Trophoblast cell (in vitro differentiated cells and primary cell): ENCODE results near the gene ZDHHC24.
"Not testable (repeated sequence)": the region's sequence is repeated elsewhere in the genome, so short reads cannot be mapped to it uniquely, and the experiment has no call there.

Source experiments
- DNase-seq, 2 donors: peaks; one replicate each; pipeline ENCODE4 v3.0.0-alpha.2; 2016
- H2AFZ ChIP-seq: 2 replicates; pipeline ENCODE4 v1.6.1; 2013; ENCODE audit warnings: low read length, moderate library complexity, mild to moderate bottlenecking; ENCODE audit not compliant: insufficient read depth, poor library complexity
- H2AK5ac ChIP-seq: 2 replicates; pipeline ENCODE4 v1.6.1; 2013; ENCODE audit warnings: mild to moderate bottlenecking, low read length
- H2BK120ac ChIP-seq: 2 replicates; pipeline ENCODE4 v1.6.1; 2013; ENCODE audit warnings: low read length, mild to moderate bottlenecking, moderate library complexity; ENCODE audit not compliant: insufficient read depth, poor library complexity
- H2BK12ac ChIP-seq: 2 replicates; pipeline ENCODE4 v1.6.1; 2013; ENCODE audit warnings: mild to moderate bottlenecking, low read length, moderate library complexity
- H2BK5ac ChIP-seq: 2 replicates; pipeline ENCODE4 v1.6.1; 2013; ENCODE audit warnings: low read length, low read depth, moderate library complexity, mild to moderate bottlenecking; ENCODE audit not compliant: poor library complexity
- H3K14ac ChIP-seq: 2 replicates; pipeline ENCODE4 v1.6.1; 2013; ENCODE audit warnings: mild to moderate bottlenecking, low read length
- H3K18ac ChIP-seq: 2 replicates; pipeline ENCODE4 v1.6.1; 2013; ENCODE audit warnings: mild to moderate bottlenecking, low read length
- H3K23ac ChIP-seq: 2 replicates; pipeline ENCODE4 v1.6.1; 2013; ENCODE audit warnings: low read length
- H3K27ac ChIP-seq: 2 replicates; pipeline ENCODE4 v1.5.1; 2013; ENCODE audit warnings: low read depth, mild to moderate bottlenecking, inconsistent platforms, low read length, moderate library complexity
- H3K27me3 ChIP-seq: 2 replicates; pipeline ENCODE4 v1.6.1; 2013; ENCODE audit warnings: inconsistent platforms, mild to moderate bottlenecking, low read length, moderate library complexity; ENCODE audit not compliant: insufficient read depth
- H3K36me3 ChIP-seq, 2 experiments: 1 replicate in 1 of 2; 2 replicates in 1 of 2; pipeline ENCODE4 v1.6.1; 2013; ENCODE audit warnings: low read length in 2 of 2, mild to moderate bottlenecking in 2 of 2, moderate library complexity in 1 of 2; ENCODE audit not compliant: insufficient read depth in 2 of 2, control insufficient read depth in 1 of 2
- H3K4ac ChIP-seq: 2 replicates; pipeline ENCODE4 v1.6.1; 2013; ENCODE audit warnings: low read depth, mild to moderate bottlenecking, low read length, moderate library complexity
- H3K4me1 ChIP-seq, 2 experiments: 1 replicate in 1 of 2; 2 replicates in 1 of 2; pipeline ENCODE4 v1.6.1; 2013; ENCODE audit warnings: low read length in 2 of 2, mild to moderate bottlenecking in 2 of 2, moderate library complexity in 1 of 2; ENCODE audit not compliant: insufficient read depth in 2 of 2, control insufficient read depth in 1 of 2
- H3K4me2 ChIP-seq: 2 replicates; pipeline ENCODE4 v1.6.1; 2013; ENCODE audit warnings: inconsistent platforms, mild to moderate bottlenecking, low read length, moderate library complexity
- H3K4me3 ChIP-seq: 2 replicates; pipeline ENCODE4 v1.5.1; 2013; ENCODE audit warnings: mild to moderate bottlenecking, low read depth, low read length, inconsistent platforms
- H3K79me1 ChIP-seq: one replicate; pipeline ENCODE4 v1.6.1; 2013; ENCODE audit warnings: low read length
- H3K79me2 ChIP-seq: 2 replicates; pipeline ENCODE4 v1.6.1; 2013; ENCODE audit warnings: low read length, mild to moderate bottlenecking; ENCODE audit not compliant: control insufficient read depth, insufficient read depth, poor library complexity
- H3K9ac ChIP-seq: 2 replicates; pipeline ENCODE4 v1.6.1; 2013; ENCODE audit warnings: mild to moderate bottlenecking, low read length
- H3K9me3 ChIP-seq: 2 replicates; pipeline ENCODE4 v1.6.1; 2013; ENCODE audit warnings: low read depth, mild to moderate bottlenecking, control low read depth, inconsistent platforms, low read length; ENCODE audit not compliant: insufficient read depth
- H4K12ac ChIP-seq: 2 replicates; pipeline ENCODE4 v1.6.1; 2013; ENCODE audit warnings: low read depth, mild to moderate bottlenecking, low read length, moderate library complexity
- H4K8ac ChIP-seq: 2 replicates; pipeline ENCODE4 v1.6.1; 2013; ENCODE audit warnings: low read depth, mild to moderate bottlenecking, low read length, moderate library complexity
- H4K91ac ChIP-seq: one replicate; pipeline ENCODE4 v1.6.1; 2013; ENCODE audit warnings: low read depth, mild to moderate bottlenecking, low read length, moderate library complexity
- WGBS: extraction: QIAGEN DNeasy Blood & Tissue Kit; methylation state at CpG from one replicate; pipeline ENCODE4 v1.1.7; 2013; ENCODE audit warnings: missing lambda C conversion rate; ENCODE audit not compliant: insufficient read length, insufficient coverage; ENCODE audit errors: extremely low coverage; 5-methylcytosine and 5-hydroxymethylcytosine counted together

Gene ZDHHC24

GRCh38 chr11:66586136-66586535, 40.3 kb upstream of the ZDHHC24 start:
- Histone ChIP-seq H3K4me3 (no peak overlapping the region), H3K79me1 (no peaks in the 10 kb centered on the region), H3K4me2 (no peak overlapping the region), H3K9ac (no peak overlapping the region), H2AK5ac (no peak overlapping the region), H4K8ac (no peak overlapping the region), H3K27me3 (no peaks in the 10 kb centered on the region), H4K91ac (no peak overlapping the region), H2AFZ (no peak overlapping the region), H2BK5ac (no peak overlapping the region), H3K14ac (no peak overlapping the region), H3K9me3 (peaks cover 4% of the 10 kb centered on the region), H2BK12ac (no peak overlapping the region), H3K27ac (no peak overlapping the region), H2BK120ac (no peak overlapping the region), H3K18ac (no peak overlapping the region), H3K79me2 (no peaks in the 10 kb centered on the region), H3K4ac (no peak overlapping the region), H3K4me1 (no peaks in the 10 kb centered on the region), H3K36me3 (no peaks in the 10 kb centered on the region), H3K23ac (no peak overlapping the region), H4K12ac (no peak overlapping the region)
- WGBS = no CpG with 5 or more reads among the region's 2 CpGs
- peak in 1 of 2 donors; percentile 46 for DNase-seq

GRCh38 chr11:66585447-66585846, 39.6 kb upstream of the ZDHHC24 start:
- H3K23ac ChIP-seq, H3K79me2 ChIP-seq, H4K12ac ChIP-seq, H3K4ac ChIP-seq, H3K9ac ChIP-seq, H3K4me3 ChIP-seq, H2AK5ac ChIP-seq, H3K27me3 ChIP-seq, DNase-seq, H2BK5ac ChIP-seq, H2BK12ac ChIP-seq, H3K18ac ChIP-seq, H3K27ac ChIP-seq, H2BK120ac ChIP-seq, H4K8ac ChIP-seq, H3K4me2 ChIP-seq, H3K36me3 ChIP-seq, H3K9me3 ChIP-seq, H4K91ac ChIP-seq, H3K14ac ChIP-seq, H2AFZ ChIP-seq, H3K4me1 ChIP-seq, H3K79me1 ChIP-seq: not testable (repeated sequence)
- no CpG with 5 or more reads among the region's 1 CpG for WGBS

GRCh38 chr11:66582565-66583147, 36.8 kb upstream of the ZDHHC24 start:
- H2BK12ac ChIP-seq, H3K9me3 ChIP-seq, H3K79me2 ChIP-seq, H3K9ac ChIP-seq, H3K79me1 ChIP-seq, H3K36me3 ChIP-seq, H3K27me3 ChIP-seq, DNase-seq, H3K4ac ChIP-seq, H3K4me1 ChIP-seq, H3K23ac ChIP-seq, H3K27ac ChIP-seq, H3K14ac ChIP-seq, H2AFZ ChIP-seq, H3K18ac ChIP-seq, H4K8ac ChIP-seq, H2BK5ac ChIP-seq, H4K91ac ChIP-seq, H2AK5ac ChIP-seq, H3K4me3 ChIP-seq, H4K12ac ChIP-seq, H2BK120ac ChIP-seq, H3K4me2 ChIP-seq: not testable (repeated sequence)
- no CpG with 5 or more reads among the region's 3 CpGs for WGBS

GRCh38 chr11:66581261-66581660, 35.4 kb upstream of the ZDHHC24 start:
- no CpG with 5 or more reads among the region's 3 CpGs for WGBS
- Histone ChIP-seq H3K14ac (no peak overlapping the region), H3K4me2 (no peak overlapping the region), H2AFZ (no peak overlapping the region), H3K27ac (no peak overlapping the region), H3K4me1 (no peaks in the 10 kb centered on the region), H2BK120ac (no peak overlapping the region), H2BK12ac (no peak overlapping the region), H3K4ac (no peak overlapping the region), H3K79me2 (no peaks in the 10 kb centered on the region), H3K79me1 (no peaks in the 10 kb centered on the region), H4K12ac (no peak overlapping the region), H3K9me3 (peaks cover 2% of the 10 kb centered on the region), H3K18ac (no peak overlapping the region), H3K9ac (no peak overlapping the region), H4K8ac (no peak overlapping the region), H3K23ac (no peak overlapping the region), H3K4me3 (no peak overlapping the region), H2BK5ac (no peak overlapping the region), H3K36me3 (no peaks in the 10 kb centered on the region), H4K91ac (no peak overlapping the region), H3K27me3 (no peaks in the 10 kb centered on the region), H2AK5ac (no peak overlapping the region)
- DNase-seq = no peak
